LHCN-M2 (cell line): ENCODE data around the gene GOLGA6L10. TPM values are rescaled to one million over a fixed set of nuclear protein-coding genes. Genes with fewer than 3 reads are reported as not detected.
"Not testable (repeated sequence)": the region's sequence is repeated elsewhere in the genome, so short reads cannot be mapped to it uniquely, and the experiment has no call there.

Experiments
- DNase-seq: peaks from one replicate; pipeline ENCODE4 v3.0.0-alpha.2; 2012; ENCODE audit warnings: low read depth
- total RNA-seq: library from RNA; depleted of rRNA; stranded (reverse); fragments of >200 nt; gene quantifications from 2 replicates; pipeline ENCODE4 v1.2.3, GENCODE V29; 2014

GOLGA6L10 gene
- total RNA-seq, 1 experiment from 2014 or later = 0.80 TPM

- DNase-seq = not testable (repeated sequence)
Observed at GRCh38 chr15:82318281-82318680, 31.0 kb downstream of the GOLGA6L10 start.

DNA sequence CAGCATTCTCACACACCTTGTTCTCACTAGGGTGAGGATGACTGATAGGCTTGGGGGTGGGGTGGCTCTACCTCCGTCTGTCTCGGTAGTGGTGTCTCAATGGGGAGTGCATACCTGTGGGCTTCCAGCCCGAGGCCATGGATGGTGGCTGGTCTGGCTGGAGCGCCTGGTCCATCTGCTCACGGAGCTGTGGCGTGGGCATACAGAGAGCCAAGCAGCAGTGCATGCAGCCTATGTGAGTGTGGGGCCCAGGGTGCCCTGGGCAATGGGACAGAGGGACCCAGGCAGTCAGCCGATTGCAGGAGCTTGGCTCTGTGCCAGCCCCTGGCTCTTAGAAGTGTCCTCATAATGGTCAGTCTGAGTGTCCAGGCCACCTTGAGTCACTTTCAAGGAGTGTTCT is 31.8 kb downstream of the GOLGA6L10 start:
- not testable (repeated sequence) for DNase-seq

GRCh38 chr15:82317091-82317489 is 32.2 kb downstream of the GOLGA6L10 start:
- no peak for DNase-seq

GRCh38 chr15:82316247-82317090 is 32.8 kb downstream of the GOLGA6L10 start:
- not testable (repeated sequence) for DNase-seq

- no peak for DNase-seq
Observed at GRCh38 chr15:82315519-82316246, 33.6 kb downstream of the GOLGA6L10 start.

- no peak for DNase-seq
Observed at GRCh38 chr15:82314769-82315518, 34.3 kb downstream of the GOLGA6L10 start.

DNA sequence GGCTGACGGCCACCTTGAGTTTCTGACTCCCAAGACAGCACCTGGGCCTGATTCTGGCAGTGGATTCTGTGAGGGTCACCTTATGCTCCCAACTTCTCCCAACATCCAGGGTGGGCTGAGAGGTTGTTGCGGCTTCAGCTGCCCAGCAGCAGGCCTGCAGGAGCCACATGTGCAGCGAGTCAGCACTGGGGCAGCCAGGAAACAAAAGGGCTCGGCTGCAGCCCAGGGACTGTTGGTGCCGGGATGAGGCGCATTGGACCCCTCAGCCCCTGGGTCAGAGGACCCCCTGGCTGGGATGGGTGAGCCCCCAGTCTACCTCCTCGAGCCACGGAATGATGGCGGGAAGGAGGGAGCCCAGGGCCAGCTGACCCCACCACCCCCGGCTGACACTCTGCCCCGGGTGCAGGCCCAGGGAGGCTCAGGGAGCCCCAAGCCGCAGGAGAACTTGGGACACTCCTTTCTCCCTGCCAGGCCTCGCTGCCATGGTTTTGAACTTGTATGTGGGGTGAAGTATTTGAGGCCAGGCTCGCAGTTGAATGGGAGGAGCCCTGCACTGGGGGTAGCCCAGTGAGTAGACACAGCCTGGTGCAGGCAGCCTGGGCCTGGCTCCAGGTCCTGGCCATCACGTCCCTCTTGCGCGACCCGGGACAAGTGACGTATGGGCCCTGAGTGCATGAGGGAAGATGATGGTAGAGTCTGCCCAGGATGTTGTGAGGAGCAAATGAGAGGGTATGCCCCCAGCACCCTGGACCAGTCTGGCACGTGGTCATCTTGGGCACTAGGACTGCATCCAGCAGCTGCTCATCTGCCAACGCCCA is 35.1 kb downstream of the GOLGA6L10 start:
- not testable (repeated sequence) for DNase-seq

DNA sequence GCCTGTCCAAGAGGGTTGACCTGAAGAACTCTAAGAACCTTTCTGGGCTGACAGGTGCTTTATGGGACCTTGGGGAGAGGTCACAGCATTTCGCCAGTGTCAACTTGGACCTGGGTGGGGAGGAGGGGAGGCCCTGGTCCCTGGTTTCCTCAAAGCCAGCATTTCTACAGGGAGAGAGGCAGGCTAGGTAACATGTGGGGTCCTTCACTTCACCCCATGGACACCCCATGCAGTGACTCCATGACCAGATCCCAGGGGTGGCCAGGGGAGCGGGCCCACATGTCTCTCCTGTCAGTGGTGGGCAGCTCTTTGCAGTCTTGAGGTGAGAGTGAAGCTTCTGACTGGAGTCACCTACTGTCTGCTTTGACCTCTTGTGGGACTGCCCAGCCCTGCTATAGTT is 35.8 kb downstream of the GOLGA6L10 start:
- no peak for DNase-seq

DNA sequence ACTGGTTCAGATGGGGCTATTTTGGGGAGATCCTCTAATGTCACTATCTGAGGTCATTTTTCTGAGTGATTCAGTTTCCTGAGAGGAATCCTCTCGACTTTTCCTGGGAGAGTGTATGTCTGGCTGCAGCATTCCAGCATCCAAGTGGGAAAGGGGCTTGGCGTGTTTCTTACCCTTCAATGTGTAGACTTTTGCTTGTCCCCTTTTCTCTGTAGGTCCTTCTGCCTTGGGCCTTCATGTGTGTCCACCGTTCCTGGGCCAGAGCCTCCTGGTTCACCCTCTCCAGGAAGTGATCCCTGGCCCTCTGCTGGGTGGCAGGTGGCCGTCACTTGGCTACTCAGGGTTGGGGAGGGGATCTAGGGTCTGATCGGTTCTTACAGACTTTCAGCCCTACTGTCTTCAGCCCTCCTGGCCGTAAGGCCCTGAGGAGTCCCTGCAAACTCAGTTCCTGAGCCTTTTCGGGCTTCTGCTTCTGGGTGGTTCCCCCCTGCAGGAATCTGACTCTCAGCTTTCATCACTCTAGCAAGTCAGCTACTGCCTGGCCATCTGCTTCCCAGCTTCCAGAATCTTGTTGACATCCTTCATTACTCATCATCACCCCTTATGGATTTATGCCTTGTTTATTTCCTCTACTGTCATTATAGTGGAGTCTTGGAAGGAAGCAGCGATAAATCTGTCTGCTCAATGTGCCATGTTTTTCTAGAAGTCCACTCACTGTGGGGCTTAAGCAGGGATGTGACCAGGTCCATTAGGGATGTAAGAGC is 36.5 kb downstream of the GOLGA6L10 start:
- peak; percentile 57 for DNase-seq

GRCh38 chr15:82311321-82311720 is 38.0 kb downstream of the GOLGA6L10 start:
- not testable (repeated sequence) for DNase-seq

DNA sequence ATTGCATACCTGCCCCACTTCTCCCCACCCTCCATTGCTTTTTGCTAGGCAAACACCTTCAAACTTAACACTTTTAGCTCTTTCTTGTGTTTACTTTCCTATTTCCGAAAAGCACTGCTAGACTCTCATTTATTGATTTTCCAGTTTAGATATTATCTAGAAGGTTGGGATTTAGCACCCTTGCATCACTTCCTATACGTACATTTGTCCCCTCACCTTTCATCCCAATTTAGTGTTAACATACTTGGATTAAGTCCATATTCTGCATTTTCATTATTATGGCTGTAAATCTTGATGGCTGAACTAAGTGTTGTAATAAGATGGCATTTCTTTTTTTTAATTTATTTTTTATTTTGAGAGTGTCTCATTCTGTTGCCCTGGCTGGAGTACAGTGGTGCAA is 39.5 kb downstream of the GOLGA6L10 start:
- DNase-seq = no peak

DNA sequence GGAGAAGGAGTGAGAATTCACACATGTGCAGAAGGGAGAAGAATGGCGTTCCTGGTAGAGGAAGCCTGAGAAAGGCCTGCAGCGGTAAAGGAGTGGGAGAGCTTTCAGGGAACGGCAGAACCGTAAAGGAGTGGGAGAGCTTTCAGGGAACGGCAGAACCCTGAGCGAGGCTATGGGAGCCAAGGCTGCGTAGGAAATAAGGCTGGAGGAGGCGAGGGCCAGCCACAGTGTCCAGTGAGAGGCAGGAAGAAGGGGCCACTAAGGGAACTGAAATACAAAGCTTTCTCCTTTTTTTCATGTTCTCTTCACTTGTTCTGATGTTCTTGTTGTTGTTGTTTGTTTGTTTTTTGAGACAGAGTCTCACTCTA is 41.6 kb downstream of the GOLGA6L10 start:
- no peak for DNase-seq

GRCh38 chr15:82306791-82307713 is 42.2 kb downstream of the GOLGA6L10 start:
- DNase-seq = no peak

GRCh38 chr15:82305621-82306048 is 43.6 kb downstream of the GOLGA6L10 start:
- DNase-seq = no peak

GRCh38 chr15:82304778-82305090 is 44.5 kb downstream of the GOLGA6L10 start:
- DNase-seq = no peak

DNA sequence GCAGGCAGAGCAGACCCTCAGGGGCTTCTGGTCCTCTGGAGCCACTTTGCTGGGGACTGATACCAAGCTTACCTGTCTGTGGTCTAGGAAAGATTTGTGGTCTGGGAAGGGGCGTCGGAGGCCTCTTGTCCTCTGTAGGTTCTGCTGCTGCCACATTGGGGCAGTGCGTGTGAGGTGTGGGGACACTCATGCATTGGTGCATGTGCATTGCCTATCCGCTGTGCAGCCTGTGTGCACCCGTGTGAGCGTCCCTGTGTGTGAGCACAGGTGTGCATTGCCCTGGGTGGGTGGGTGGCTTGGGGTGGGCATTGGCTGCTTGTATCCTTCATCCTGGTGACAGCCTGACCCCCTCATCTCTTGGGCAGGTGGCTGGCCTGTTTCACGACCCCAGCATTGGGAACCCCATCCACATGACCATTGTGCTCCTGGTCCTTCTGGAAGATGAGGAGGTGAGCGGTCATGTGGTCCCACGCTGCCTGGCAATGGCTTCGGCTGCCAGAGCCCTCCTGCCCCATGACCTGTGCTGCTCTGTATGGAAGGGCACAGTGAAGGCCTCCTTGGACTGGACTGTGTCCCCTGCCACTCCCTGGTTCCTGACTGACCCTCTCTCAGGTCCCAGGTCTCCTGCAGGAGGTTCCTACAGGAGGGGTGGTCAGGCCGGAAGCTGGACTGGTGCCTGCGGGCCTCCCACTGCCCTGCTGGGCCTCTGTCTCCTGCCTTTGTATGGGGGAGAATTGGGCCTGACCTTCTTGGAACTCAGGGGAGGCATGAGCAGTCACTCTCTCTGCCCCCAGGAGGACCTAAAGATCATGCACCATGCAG is 45.1 kb downstream of the GOLGA6L10 start:
- DNase-seq = no peak

DNA sequence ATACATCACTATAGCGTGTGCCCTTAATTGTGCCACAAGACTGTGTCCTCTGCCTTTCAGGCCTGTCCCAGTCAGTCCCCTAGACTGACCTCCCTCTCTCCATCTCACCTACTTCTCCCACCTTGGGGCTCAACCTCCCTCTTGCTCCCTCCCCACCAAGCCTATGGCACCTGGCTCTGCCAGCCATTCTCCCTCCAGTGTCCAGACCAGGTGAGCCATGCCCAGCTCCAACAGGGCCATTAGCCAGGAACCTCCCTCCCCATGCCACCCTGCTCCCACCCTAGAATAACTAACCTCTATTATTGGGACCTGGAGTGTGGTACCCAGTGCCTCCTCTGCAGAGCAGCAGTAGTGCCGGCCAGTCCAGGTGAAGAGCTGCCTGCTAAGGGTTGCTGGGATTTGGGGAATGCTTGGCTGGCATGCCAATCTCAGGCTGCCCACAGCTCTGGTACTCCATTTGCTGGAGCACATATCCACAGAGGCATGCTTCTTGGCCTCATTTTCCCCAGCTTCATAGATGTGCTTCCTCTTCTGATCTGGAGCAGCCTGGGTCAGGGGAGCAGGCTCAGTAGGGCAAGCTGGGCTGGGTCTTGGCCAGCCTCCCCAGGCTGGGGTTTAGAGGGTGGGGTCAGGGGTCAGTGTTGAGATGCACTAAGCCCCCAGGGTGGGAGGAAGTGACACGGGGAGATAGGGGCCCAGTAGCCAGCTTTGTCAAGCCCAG is 47.8 kb downstream of the GOLGA6L10 start:
- DNase-seq = no peak

- DNase-seq = no peak
Observed at GRCh38 chr15:82300883-82301282, 48.4 kb downstream of the GOLGA6L10 start.
